SU-DHL-6 (cell line): ENCODE results near the gene RFC2.
"Not testable (repeated sequence)": the region's sequence is repeated elsewhere in the genome, so short reads cannot be mapped to it uniquely, and the experiment has no call there.

Experiments
- H2AFZ ChIP-seq: fragments of 200-600 bp; sonication (generic); 2 replicates; pipeline ENCODE4 v1.6.1; 2014; ENCODE audit warnings: low read depth, mild to moderate bottlenecking, moderate library complexity, mixed read lengths, antibody characterized with exemption, low read length; ENCODE audit not compliant: severe bottlenecking
- H3F3A ChIP-seq: fragments of 200-600 bp; shearing (Covaris generic); 2 replicates; pipeline ENCODE4 v1.6.0; 2016; ENCODE audit warnings: antibody characterized with exemption, mild to moderate bottlenecking; ENCODE audit not compliant: insufficient read depth
- H3K27ac ChIP-seq: fragments of 200-600 bp; sonication (generic); 2 replicates; pipeline ENCODE4 v1.5.1; 2016; ENCODE audit warnings: low read depth, mild to moderate bottlenecking, low read length, moderate library complexity, mixed read lengths
- H3K27me3 ChIP-seq: fragments of 200-600 bp; sonication (generic), shearing (Covaris generic); 2 replicates; pipeline ENCODE4 v1.6.0; 2014; ENCODE audit warnings: mild to moderate bottlenecking, low read length
- H3K36me3 ChIP-seq: fragments of 200-600 bp; sonication (generic); 2 replicates; pipeline ENCODE4 v1.6.1; 2014; ENCODE audit warnings: mild to moderate bottlenecking, low read length, mixed read lengths
- H3K4me2 ChIP-seq: fragments of 300-600, 200-600 bp; shearing (Covaris generic), sonication (generic); 2 replicates; pipeline ENCODE4 v1.6.0; 2014; ENCODE audit warnings: low read length, low read depth, mild to moderate bottlenecking; ENCODE audit not compliant: poor library complexity, severe bottlenecking
- H3K4me3 ChIP-seq: fragments of 200-600 bp; sonication (generic); 2 replicates; pipeline ENCODE4 v1.5.1; 2014; ENCODE audit warnings: antibody characterized with exemption, low read length, mild to moderate bottlenecking, mixed read lengths; ENCODE audit not compliant: insufficient read depth, poor library complexity, severe bottlenecking
- H3K79me2 ChIP-seq: fragments of 200-600 bp; sonication (generic); 2 replicates; pipeline ENCODE4 v1.6.1; 2014; ENCODE audit warnings: mild to moderate bottlenecking, low read length, moderate library complexity; ENCODE audit not compliant: insufficient read depth
- H3K9ac ChIP-seq: fragments of 200-600 bp; sonication (generic); 2 replicates; pipeline ENCODE4 v1.7.0; 2014; ENCODE audit warnings: mild to moderate bottlenecking, low read length
- H3K9me2 ChIP-seq: fragments of 200-600 bp; sonication (generic); replicated peaks from 2 replicates; pipeline ENCODE4 v1.6.1; 2014; ENCODE audit warnings: low read length; ENCODE audit not compliant: insufficient read depth
- H3K9me3 ChIP-seq: fragments of 200-600 bp; sonication (generic); 2 replicates; pipeline ENCODE4 v1.6.1; 2014; ENCODE audit warnings: low read length, mixed read lengths; ENCODE audit not compliant: insufficient read depth
- H4K20me1 ChIP-seq: fragments of 200-600 bp; sonication (generic); 2 replicates; pipeline ENCODE4 v1.6.1; 2014; ENCODE audit warnings: low read depth, mild to moderate bottlenecking, antibody characterized with exemption, low read length, moderate library complexity, mixed read lengths
- EZH2phosphoT487 ChIP-seq: fragments of 200-600 bp; sonication (generic), shearing (Covaris generic); conservative IDR thresholded peaks from 2 replicates; pipeline ENCODE4 v1.6.1; 2018; ENCODE audit warnings: mild to moderate bottlenecking, antibody characterized with exemption, low read length, moderate library complexity, mixed read lengths
- TF ChIP-seq, protein P1 (sequence below): fragments of 200-600 bp; sonication (generic); IDR thresholded peaks from one replicate; pipeline ENCODE4 v1.5.1; 2017; ENCODE audit warnings: antibody characterized with exemption, mild to moderate bottlenecking, low read length, moderate library complexity; ENCODE audit not compliant: insufficient read depth, poor library complexity, severe bottlenecking

Gene RFC2

DNA sequence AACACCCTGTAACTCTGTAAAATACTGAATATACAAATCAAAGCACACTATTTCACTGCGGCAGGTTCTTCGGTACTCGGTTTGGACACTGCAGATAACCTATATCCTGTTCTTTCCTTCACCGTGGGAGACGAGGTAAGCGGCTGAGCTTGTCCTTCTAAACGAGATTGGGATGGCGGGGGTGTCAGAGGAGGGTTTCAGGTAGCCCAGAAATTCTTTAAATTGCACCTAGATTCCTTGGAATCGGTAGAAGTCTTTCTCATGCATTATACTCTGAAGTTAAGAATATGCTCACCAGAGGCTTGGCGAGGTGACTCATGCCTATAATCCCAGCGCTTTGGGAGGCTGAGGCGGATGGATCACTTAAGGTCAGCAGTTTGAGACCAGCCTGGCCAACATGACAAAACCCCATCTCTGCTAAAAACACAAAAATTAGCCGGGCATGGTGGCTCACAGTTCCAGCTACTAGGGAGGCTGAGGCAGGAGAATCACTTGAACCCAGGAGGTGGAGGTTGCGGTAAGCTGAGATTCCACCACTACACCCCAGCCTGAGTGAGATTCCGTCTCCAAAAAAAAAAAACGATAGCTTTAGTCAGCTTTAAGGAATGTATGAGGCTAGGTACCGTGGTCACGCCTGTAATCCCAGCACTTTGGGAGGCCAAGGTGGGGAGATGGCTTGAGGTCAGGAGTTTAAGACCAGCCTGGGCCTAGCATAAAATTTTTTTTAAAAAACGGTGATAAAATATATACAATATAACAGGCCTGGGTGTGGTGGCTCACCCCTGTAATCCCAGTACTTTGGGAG lies 54.4 kb downstream of the RFC2 start:
- H3K9ac ChIP-seq = no peak overlapping the region
- H3K27ac ChIP-seq = no peak overlapping the region
- no peak overlapping the region for H3K4me3 ChIP-seq

GRCh38 chr7:74197449-74198124 lies 56.6 kb downstream of the RFC2 start:
- H3K36me3 ChIP-seq = peaks cover 10% of the 10 kb centered on the region; the same call in 1 of the 2 replicates
- no peak overlapping the region for H3K4me2 ChIP-seq
- no peaks in the 10 kb centered on the region for H3K27me3 ChIP-seq
- no peak overlapping the region for H2AFZ ChIP-seq
- TF ChIP-seq, protein P1, sequence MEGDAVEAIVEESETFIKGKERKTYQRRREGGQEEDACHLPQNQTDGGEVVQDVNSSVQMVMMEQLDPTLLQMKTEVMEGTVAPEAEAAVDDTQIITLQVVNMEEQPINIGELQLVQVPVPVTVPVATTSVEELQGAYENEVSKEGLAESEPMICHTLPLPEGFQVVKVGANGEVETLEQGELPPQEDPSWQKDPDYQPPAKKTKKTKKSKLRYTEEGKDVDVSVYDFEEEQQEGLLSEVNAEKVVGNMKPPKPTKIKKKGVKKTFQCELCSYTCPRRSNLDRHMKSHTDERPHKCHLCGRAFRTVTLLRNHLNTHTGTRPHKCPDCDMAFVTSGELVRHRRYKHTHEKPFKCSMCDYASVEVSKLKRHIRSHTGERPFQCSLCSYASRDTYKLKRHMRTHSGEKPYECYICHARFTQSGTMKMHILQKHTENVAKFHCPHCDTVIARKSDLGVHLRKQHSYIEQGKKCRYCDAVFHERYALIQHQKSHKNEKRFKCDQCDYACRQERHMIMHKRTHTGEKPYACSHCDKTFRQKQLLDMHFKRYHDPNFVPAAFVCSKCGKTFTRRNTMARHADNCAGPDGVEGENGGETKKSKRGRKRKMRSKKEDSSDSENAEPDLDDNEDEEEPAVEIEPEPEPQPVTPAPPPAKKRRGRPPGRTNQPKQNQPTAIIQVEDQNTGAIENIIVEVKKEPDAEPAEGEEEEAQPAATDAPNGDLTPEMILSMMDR = no peak
- no peak for TF ChIP-seq EZH2phosphoT487
- H3K4me3 ChIP-seq = no peak overlapping the region
- no peaks in the 10 kb centered on the region; the same call in 1 of the 2 replicates for H3F3A ChIP-seq
- H3K79me2 ChIP-seq = peaks cover 4% of the 10 kb centered on the region; the same call in 1 of the 2 replicates
- no peak overlapping the region for H3K27ac ChIP-seq
- no peak overlapping the region for H3K9ac ChIP-seq
- H3K9me3 ChIP-seq = no peaks in the 10 kb centered on the region
- peaks cover 4% of the 10 kb centered on the region; the same call in 1 of the 2 replicates for H4K20me1 ChIP-seq
- no peaks in the 10 kb centered on the region for H3K9me2 ChIP-seq

More for the DNA sequence above, 54.4 kb downstream of the RFC2 start:
- Histone ChIP-seq H3K4me2 (no peak overlapping the region), H3K27me3 (no peaks in the 10 kb centered on the region), H3K79me2 (no peaks in the 10 kb centered on the region), H3F3A (no peaks in the 10 kb centered on the region; the same call in 1 of the 2 replicates), H2AFZ (no peak overlapping the region), H3K9me2 (no peaks in the 10 kb centered on the region), H3K9me3 (no peaks in the 10 kb centered on the region), H4K20me1 (no peaks in the 10 kb centered on the region), H3K36me3 (no peaks in the 10 kb centered on the region)
- TF ChIP-seq, protein P1 = no peak
- TF ChIP-seq EZH2phosphoT487 = no peak

DNA sequence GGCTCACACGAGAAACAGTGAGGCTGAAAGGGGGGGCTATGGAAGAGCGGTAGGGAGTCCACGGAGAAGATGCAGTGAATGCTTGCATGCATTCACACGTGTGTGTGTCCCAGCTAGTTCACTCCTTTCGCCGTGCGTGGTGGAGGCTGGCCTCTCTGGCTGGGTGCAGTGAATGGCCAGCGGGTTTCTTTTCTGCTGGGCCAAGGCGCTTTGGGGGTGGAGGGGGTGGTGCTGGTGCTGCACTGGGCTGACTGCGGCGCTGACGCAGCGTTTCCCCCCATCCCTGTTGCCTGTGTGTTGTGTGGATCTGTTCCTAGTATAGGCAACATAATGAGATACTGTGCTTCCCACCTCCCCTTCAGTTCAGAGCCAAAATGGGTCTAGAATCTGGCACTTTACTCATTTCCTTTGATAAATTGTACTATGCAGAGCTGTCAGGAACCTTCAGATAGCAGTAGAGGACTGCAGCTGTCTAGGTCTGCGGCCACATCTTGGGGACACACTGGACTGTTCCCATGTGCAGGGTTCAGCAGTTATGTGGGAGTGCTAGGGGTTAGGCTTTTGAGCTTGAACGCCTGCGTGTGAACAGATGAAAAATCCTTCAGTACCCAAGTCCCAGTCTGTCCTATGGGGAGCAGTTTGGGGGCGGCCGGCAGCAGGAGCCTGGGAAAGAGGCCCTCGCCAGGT lies 58.1 kb downstream of the RFC2 start:
- H3K9ac ChIP-seq, H3K27ac ChIP-seq, H4K20me1 ChIP-seq, H3K9me2 ChIP-seq, H3K9me3 ChIP-seq, H3F3A ChIP-seq, H2AFZ ChIP-seq, H3K27me3 ChIP-seq, H3K4me3 ChIP-seq, H3K4me2 ChIP-seq, H3K79me2 ChIP-seq: not testable (repeated sequence)
- peaks cover 20% of the 10 kb centered on the region for H3K36me3 ChIP-seq

DNA sequence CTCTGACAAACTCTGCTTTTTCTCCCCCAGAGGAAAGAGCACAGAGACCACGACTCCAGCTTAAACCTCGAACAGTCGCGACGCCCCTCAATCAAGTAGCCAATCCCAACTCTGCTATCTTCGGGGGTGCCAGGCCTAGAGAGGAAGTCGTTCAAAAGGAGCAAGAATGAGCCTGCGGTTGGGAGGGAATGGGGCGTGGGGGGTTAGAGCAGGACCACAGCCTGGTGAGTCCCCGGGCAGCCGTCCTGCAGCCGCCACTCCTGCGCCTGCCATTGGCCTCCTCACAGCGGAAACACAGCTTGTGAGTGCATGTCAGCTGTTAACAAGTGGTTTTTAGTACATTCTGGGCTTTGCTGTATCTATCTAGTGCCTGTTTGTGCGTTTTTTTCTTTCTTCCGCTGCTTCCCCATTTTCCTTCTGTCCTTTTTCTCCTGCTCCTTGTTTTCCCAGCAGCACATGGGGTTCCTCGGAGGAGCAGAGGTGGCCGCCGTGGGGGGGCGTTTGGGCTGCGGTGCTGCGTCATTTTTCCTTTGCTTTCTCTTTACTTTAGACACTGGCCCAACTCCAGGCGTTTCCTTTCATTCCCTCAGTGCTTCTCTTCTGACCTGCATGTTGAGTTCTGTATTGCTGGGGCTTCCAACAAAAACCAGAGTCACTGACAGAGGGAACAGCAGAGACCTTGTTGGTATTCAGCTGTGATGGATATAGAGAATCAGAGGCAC lies 58.9 kb downstream of the RFC2 start:
- H3K4me2 ChIP-seq, H3K9ac ChIP-seq, H3K9me3 ChIP-seq, H3K9me2 ChIP-seq, H3K79me2 ChIP-seq, H3K27ac ChIP-seq, H3K4me3 ChIP-seq, H3F3A ChIP-seq, H2AFZ ChIP-seq, H3K27me3 ChIP-seq: not testable (repeated sequence)
- Histone ChIP-seq H4K20me1 (peaks cover 13% of the 10 kb centered on the region; the same call in 1 of the 2 replicates), H3K36me3 (peaks cover 28% of the 10 kb centered on the region)
